ENCODE data around the gene BPIFB6.

The BPIFB6 gene

DNA sequence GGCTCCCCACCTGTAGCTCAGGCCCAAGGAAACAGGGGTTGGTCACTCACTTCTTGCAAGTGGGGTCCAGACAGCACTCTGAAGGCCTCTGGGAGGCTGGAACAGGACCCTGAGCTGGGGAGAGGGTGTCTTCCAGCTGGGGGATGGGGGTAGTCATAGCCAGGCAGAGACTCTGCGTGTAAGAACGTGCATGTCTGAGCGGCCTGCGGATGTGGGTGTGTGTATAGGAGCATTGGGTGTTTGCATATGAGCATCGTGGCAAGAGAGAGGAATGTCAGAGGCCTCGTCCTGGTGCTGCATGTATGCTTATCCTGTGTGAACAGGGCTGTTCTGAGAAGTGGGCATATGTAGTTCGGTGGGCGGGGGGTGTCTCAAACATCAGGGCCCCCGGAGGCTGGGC, 34.3 kb downstream of the BPIFB6 start:
- DNase-seq: no peak

- no peak for DNase-seq
These were observed 36.4 kb downstream of the BPIFB6 start for GRCh38 chr20:33067806-33068205.

GRCh38 chr20:33068251-33068939, 36.9 kb downstream of the BPIFB6 start:
- no peak for DNase-seq

- no peak for DNase-seq
These were observed 38.2 kb downstream of the BPIFB6 start for GRCh38 chr20:33069673-33070072.

DNA sequence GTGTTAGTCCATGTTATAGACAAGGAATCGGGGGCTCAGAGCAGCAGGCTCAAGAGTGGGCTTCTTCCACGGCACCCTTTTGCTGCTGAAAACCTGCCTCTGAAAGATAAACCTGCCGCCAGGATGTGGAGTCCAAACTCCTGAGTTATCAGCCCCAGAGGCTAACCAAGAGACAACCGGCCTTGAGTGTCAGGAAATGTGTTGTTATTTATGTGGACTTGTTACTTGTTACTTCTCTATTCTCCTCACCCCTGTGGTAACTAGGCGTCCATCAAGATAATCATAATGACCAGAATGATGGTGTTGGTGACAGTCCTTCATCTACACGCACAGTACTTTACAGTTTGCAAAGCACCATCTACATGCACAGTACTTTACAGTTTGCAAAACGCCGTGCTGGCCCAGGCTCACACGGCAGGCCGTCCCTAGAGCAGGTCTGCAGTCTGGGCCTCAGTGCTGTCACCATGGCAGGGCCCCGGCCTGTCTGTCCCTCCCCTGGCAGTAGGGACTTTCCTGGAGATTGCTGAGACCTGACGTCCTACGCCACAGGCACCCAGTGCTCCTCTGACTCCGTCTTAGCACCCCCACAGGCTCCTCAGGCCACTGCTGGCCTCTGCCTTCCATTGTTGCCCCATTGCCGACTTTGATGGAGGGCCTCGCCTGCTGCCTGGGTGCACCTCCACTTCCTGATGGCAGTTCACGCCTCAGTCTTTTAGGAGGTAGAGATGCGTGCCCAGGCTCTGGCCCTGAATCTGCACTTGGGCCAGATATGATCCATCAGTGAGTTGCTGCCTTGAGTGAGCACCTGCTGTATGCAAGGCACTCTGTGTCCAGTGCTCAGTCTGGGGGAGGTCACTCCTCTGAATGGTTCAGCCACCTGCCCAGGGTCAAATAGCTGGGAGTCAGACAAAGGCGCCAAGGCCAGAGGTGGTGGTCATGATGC, 38.9 kb downstream of the BPIFB6 start:
- no peak for DNase-seq

GRCh38 chr20:33071198-33071597, 39.8 kb downstream of the BPIFB6 start:
- no peak for DNase-seq

- DNase-seq: no peak
These were observed 40.9 kb downstream of the BPIFB6 start for GRCh38 chr20:33072362-33072761.

DNA sequence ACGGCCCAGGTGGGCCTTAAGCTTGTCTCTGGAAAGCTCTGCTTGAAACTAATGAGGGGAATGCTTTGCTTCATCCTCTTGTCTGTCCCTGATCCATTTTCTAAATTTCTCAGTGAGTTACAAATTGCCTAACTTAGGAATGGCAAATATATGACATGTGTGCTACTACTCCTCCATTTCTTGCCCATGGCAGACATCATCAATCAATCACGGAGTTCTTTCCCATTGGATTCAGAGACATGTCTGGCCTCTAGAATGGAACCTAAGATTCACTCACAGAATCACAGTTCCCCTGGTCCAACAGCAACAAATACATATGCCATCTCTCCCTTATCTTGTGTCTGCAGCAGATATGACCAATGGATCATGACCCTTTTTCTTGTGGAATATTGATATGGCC, 41.4 kb downstream of the BPIFB6 start:
- DNase-seq: no peak

GRCh38 chr20:33074675-33075074, 43.2 kb downstream of the BPIFB6 start:
- no peak for DNase-seq

- no peak for DNase-seq
These were observed 43.8 kb downstream of the BPIFB6 start for GRCh38 chr20:33075281-33075680.

- DNase-seq: no peak
These were observed 45.4 kb downstream of the BPIFB6 start for GRCh38 chr20:33076662-33077372.

GRCh38 chr20:33079259-33079658, 47.8 kb downstream of the BPIFB6 start, which contains the start of gene BPIFB4:
BPIFB4 (plus strand) TSS chr20:33079643; CDS start chr20:33081527, 1,884 bp downstream.
- DNase-seq: no peak

DNA sequence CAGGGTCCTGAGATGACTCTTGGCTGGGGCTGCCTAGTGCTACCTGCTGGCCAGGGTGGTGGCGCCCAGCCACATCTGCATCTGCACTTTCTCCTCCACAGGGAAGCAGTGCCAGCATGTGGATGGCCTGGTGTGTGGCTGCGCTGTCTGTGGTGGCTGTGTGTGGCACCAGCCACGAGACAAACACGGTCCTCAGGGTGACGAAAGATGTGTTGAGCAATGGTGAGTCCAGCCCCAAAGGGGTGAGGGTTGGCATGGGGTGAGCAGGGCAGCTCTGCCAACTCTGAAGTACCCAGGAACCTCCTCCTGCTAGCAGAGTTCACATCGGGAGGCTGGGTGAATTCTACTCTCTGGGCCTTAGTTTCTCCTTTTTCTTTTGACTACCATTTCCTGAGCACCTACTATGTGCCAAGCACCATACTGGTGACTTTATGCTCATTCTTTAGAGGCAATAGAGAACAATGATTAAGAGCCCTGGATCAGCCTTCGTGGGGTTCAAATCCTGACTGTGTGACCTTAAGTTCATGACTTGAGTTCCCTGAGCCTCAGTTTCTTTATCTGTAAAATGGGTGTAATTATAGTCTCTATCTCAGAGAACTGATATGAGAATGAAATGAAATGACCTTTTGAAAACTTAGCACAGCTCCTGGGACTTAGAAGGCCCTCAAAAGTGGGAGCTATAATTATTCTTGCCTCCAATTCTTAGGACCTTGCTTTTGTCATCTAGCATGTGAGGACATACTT, 50.1 kb downstream of the BPIFB6 start:
- no peak for DNase-seq

DNA sequence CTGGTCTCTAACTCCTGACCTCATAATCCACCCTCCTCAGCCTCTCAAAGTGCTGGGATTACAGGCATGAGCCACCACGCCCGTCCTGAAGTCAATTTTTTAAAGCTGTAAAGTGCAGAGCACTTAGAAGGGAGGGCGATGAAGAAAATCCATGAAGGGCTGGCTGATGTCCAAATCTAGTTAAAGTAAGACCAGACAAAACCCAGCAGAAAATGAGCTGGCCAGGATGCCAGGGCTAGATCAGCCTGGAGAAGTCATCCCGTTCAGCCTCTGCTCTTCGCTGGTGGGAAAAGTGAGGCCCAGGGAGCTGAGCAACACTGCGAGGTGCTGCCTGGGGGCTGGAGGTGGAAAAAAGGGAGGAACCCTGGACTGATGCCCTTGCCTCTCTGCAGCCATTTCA, 51.1 kb downstream of the BPIFB6 start:
- DNase-seq: no peak

- DNase-seq: no peak
These were observed 52.3 kb downstream of the BPIFB6 start for GRCh38 chr20:33083544-33084340.

- DNase-seq: no peak
These were observed 53.3 kb downstream of the BPIFB6 start for GRCh38 chr20:33084722-33085121.

DNA sequence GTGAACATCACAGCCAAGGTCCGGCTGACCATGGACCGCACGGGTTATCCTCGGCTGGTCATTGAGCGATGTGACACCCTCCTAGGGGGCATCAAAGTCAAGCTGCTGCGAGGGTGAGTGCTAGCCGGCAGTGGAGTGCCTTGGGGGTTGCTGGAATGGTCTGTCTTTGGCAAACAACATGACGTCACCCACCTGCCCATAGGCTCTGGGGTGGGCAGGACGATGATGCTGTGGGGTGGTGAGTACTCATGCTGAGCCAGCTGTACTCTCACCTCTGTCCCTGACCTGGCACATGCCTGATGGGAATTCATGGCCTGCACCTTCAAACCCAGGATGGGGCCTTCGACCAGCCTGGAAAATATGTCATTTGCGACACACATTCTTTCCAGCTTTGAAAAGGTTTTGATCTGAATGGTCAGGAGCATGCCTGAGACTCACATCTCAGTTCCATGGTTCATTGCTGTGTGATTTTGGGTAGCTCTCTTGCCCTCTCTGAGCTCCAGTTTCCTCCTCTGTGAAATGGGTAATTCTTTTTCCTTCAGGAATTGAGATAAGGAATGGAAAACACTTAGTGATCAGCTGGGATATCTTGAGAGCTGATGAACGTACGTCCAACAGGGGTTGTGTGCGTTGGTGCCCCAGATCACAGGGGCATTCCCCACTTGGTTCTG, 54.7 kb downstream of the BPIFB6 start:
- DNase-seq: no peak

- no peak for DNase-seq
These were observed 59.7 kb downstream of the BPIFB6 start for GRCh38 chr20:33091147-33091546.

GRCh38 chr20:33091693-33092092, 60.2 kb downstream of the BPIFB6 start:
- no peak for DNase-seq

- DNase-seq: no peak
These were observed 60.9 kb downstream of the BPIFB6 start for GRCh38 chr20:33092361-33092760.

GRCh38 chr20:33093074-33093473, 61.6 kb downstream of the BPIFB6 start:
- DNase-seq: no peak

Measured in NCI-H526 treated with DMSO at 0.1 percent for 48 hours (cell line).